ENCODE measurements around the gene EML3. TPM values are rescaled to one million over a fixed set of nuclear protein-coding genes. Genes with fewer than 3 reads are reported as not detected.

EML3 gene
- total RNA-seq, 1 donor from 2014 or later = 29.7 TPM

DNA sequence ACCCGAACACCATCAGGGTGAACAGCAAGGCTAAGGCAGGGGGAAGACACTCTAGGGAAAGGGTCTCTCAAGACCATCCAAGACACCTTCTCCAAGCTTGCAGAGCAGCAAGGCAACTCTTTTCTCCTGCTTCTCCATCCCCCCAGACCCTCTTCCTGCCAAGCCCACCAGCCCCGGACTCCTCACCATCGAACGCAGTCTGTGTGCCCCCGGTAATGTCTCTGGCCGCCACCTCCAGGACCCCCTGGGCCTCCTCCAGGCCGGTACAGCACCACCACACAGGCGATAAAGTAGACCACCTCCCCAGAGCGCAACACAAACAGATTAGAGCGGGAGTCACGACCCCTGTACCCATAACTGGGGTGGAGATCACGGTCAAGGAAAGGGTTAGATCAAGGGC lies 3.8 kb downstream of the EML3 start:
- TF ChIP-seq CTCF (conservative IDR thresholded peaks at IDR 0.05; ENCODE audit: low read depth, low read length) = no peak
- DNase-seq (ENCODE audit: low read depth) = no peak
- H3K4me3 ChIP-seq (ENCODE audit: low read depth, low read length) = no peak overlapping the region

DNA sequence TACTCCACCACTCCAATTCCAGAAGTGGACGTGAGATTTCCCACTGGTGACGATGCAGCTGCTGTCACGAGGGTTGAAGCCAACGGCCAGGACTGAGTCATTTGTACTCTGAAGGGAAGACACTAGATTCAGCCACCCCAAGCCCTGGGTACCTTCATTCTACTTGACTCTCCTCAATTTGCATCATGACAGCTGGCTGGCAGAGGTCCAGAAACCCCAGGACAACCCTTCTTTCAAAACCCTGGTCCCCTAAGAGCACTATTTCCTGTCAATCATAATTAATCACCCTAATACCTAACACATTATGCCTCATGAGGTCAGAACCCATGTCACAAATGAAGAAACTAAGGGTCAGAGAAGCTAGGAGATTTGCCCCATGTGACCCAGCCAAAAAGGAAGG lies 4.9 kb downstream of the EML3 start:
- no peak for DNase-seq (ENCODE audit: low read depth)

GRCh38 chr11:62605902-62606301 lies 6.7 kb downstream of the EML3 start:
- no peak for DNase-seq (ENCODE audit: low read depth)
- TF ChIP-seq CTCF (conservative IDR thresholded peaks at IDR 0.05; ENCODE audit: low read depth, low read length) = no peak
- H3K4me3 ChIP-seq (ENCODE audit: low read depth, low read length) = no peak overlapping the region

More for the DNA sequence above, 4.9 kb downstream of the EML3 start:
- TF ChIP-seq CTCF (conservative IDR thresholded peaks at IDR 0.05; ENCODE audit: low read depth, low read length) = no peak
- H3K4me3 ChIP-seq (ENCODE audit: low read depth, low read length) = no peak overlapping the region

DNA sequence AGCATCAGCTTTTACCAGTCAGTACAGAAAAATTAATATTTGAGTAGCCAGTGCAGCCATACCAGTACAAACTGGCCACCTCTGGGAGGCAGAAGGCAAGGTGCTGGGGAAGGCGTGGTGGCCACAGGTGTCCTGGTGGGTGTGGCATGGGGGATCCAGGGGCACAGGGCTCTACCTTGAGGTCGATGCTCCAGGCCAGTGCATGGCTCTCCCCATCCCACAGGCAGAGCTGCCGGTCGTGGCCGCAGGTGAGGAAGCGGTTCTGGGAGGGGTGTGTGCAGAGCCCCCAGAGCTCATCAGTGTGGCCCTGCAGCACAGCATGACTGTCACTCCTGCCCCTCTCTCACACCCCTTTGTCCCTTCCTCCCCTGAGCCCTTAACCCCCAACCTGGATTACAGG lies 7.1 kb downstream of the EML3 start:
- no peak for TF ChIP-seq CTCF (conservative IDR thresholded peaks at IDR 0.05; ENCODE audit: low read depth, low read length)

DNA sequence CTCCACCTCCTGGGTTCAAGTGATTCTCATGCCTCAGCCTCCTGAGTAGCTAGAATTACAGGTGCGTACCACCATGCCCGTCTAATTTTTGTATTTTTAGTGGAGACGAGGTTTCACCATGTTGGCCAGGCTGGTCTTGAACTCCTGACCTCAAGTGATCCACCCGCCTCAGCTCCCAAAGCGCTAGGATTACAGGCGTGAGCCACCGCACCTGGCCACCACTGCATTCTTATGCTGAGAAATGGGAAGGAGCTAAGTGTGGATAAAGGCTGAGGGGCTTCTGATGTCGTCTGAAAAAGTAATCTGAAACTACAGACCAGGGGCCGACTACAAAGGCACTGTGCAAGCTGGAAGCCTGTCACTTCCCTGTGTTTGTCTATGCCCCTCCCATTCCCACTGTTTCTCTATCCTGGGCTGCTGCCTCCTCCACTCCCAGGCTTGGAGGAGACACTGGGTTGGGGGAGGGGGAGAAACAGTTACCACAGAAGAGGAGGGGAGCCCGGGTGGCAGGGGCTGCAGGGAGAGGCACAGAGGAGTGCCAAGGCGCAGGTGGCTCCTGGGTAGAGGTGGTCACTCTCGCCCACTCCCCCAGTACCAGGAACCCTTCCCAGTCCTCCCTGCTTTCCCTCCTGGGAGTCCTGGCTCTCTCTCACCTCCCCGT lies 8.0 kb downstream of the EML3 start:
- TF ChIP-seq CTCF (conservative IDR thresholded peaks at IDR 0.05; ENCODE audit: low read depth, low read length) = no peak
- H3K4me3 ChIP-seq (ENCODE audit: low read depth, low read length) = no peak overlapping the region
- no peak for DNase-seq (ENCODE audit: low read depth)

More for the DNA sequence above, 7.1 kb downstream of the EML3 start:
- no peak for DNase-seq (ENCODE audit: low read depth)
- H3K4me3 ChIP-seq (ENCODE audit: low read depth, low read length) = no peak overlapping the region

DNA sequence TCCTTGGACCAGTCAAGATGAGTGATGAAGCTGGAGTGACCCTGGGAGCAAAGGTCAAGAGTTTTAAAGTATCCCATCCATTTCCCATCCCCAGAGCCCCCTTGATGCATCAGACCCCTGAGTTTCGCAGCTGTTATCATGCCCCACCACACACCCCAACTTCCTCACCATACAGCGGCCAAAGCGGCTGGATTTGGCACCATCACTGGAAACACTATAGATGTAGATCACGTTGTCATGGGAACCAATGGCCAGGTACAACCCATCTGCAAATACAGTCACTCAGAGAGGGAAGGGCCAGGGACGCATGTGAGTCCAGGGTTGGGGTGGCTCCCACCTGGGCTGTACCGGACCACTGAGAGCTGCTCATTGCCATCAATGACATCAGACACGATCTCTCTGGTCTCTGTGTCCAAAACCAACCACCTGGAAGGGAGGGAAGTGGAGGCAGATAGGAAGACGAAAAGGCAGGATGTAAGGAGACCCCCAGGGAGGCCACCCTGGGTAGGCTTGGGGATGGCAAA lies 8.7 kb downstream of the EML3 start:
- DNase-seq (ENCODE audit: low read depth) = no peak
- H3K4me3 ChIP-seq (ENCODE audit: low read depth, low read length) = no peak overlapping the region
- TF ChIP-seq CTCF (conservative IDR thresholded peaks at IDR 0.05; ENCODE audit: low read depth, low read length) = no peak

DNA sequence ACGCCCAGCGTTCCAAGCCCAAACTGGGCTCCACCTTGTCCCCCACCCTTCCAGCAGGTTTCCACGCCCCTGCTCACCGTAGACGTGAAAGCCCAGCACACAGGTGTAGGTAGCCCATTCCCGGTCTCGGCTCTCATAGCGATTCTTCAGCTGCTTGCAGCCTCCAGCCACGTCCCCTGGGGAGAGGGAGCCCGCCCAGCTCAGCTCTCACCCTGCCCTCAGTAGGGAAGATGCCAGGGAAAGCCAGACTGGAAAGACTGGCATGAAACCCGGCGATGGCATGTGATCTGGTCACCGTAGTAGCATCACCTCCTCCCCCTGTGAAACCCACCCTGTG lies 9.5 kb downstream of the EML3 start:
- H3K4me3 ChIP-seq (ENCODE audit: low read depth, low read length) = no peak overlapping the region
- no peak for DNase-seq (ENCODE audit: low read depth)
- TF ChIP-seq CTCF (conservative IDR thresholded peaks at IDR 0.05; ENCODE audit: low read depth, low read length) = no peak

All from epithelial cell of proximal tubule (primary cell).